ENCODE results near the gene NLRP10. TPM values are rescaled to one million over a fixed set of nuclear protein-coding genes. Genes with fewer than 3 reads are reported as not detected.
"Not testable (repeated sequence)": the region's sequence is repeated elsewhere in the genome, so short reads cannot be mapped to it uniquely, and the experiment has no call there.

Gene NLRP10
- total and polyA plus RNA-seq, 2 experiments from 2014 or later, result 13.5 to 19.7 TPM

DNA sequence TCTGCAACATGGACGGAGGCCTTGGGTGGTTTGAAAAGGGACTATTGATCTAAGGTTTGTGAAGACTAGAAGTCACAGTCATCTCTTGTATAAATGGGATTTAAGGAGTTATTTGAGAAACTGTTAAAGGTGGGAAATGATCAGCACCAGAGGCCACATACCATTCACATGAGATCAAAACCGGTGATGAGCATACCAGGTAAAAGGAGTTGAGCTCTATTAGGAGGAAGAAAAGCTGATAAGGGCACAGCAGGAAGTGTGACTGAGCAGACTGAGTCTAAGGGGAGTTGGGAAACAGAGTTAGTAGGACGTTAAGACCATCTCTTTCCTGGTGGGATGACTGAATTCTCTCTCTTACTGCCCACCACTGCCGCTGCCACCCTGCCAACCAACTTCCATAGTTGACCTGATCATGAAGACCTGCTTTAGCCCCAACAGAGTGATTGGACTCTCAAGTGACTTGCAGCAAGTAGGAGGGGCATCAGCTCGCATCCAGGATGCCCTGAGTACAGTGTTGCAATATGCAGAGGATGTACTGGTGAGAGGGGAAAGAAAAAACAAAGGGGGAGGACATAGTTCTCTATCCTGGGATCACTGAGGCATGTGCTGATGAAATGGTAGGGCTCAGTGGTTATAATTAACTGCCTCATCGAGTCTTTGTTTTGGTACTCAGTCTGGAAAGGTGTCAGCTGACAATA, 29.5 kb upstream of the NLRP10 start:
- Histone ChIP-seq H3F3A (ENCODE audit: insufficient read depth) (peaks cover 41% of the 10 kb centered on the region), H2AFZ (no peak overlapping the region), H3K79me2 (ENCODE audit: insufficient read depth) (peaks cover 33% of the 10 kb centered on the region), H4K20me1 (ENCODE audit: insufficient read depth) (no peaks in the 10 kb centered on the region), H3K9ac (no peak overlapping the region), H3K27ac (no peak overlapping the region), H3K36me3 (ENCODE audit: low read depth) (peaks cover 83% of the 10 kb centered on the region), H3K9me2 (ENCODE audit: insufficient read depth) (no peaks in the 10 kb centered on the region), H3K9me3 (ENCODE audit: low read depth) (no peaks in the 10 kb centered on the region), H3K4me1 (ENCODE audit: insufficient read depth) (peaks cover 7% of the 10 kb centered on the region), H3K4me2 (ENCODE audit: unreplicated experiment) (no peak overlapping the region), H3K27me3 (replicated peaks; ENCODE audit: insufficient read depth) (no peaks in the 10 kb centered on the region), H3K4me3 (no peak overlapping the region)
- no peak for TF ChIP-seq EZH2 (IDR thresholded peaks at IDR 0.05; ENCODE audit: insufficient read depth, poor library complexity, severe bottlenecking)
- no peak for TF ChIP-seq EZH2phosphoT487 (IDR thresholded peaks at IDR 0.05; ENCODE audit: insufficient read depth, low read depth)
- WGBS, 2 experiments (ENCODE audit: low coverage in 1 of 2, low lambda C conversion rate in 2 of 2, missing lambda C conversion rate in 2 of 2), result 87 to 90% methylated on average over 6 of the region's 6 CpGs
- in situ Hi-C loops (cut with MboI), result no loop called here
- DNase-seq, result no peak

DNA sequence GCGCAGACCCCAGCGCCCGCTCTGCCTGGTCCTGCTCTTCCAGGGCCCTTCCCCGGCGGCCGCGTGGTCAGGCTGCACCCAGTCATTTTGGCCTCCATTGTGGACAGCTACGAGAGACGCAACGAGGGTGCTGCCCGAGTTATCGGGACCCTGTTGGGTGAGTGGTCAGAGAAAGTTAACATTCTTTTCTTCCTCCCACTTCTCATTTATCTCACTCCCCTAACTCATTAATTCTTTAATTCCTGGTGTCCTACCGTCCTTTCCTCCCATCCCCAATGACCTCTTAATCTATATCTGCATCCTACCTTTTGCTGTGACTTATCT, 22.3 kb upstream of the NLRP10 start:
- H3F3A ChIP-seq (ENCODE audit: insufficient read depth), result not testable (repeated sequence)
- WGBS, 2 experiments (ENCODE audit: low coverage in 1 of 2, low lambda C conversion rate in 2 of 2, missing lambda C conversion rate in 2 of 2), result 0 to 1% methylated on average over 10 to 13 of the region's 13 CpGs

DNA sequence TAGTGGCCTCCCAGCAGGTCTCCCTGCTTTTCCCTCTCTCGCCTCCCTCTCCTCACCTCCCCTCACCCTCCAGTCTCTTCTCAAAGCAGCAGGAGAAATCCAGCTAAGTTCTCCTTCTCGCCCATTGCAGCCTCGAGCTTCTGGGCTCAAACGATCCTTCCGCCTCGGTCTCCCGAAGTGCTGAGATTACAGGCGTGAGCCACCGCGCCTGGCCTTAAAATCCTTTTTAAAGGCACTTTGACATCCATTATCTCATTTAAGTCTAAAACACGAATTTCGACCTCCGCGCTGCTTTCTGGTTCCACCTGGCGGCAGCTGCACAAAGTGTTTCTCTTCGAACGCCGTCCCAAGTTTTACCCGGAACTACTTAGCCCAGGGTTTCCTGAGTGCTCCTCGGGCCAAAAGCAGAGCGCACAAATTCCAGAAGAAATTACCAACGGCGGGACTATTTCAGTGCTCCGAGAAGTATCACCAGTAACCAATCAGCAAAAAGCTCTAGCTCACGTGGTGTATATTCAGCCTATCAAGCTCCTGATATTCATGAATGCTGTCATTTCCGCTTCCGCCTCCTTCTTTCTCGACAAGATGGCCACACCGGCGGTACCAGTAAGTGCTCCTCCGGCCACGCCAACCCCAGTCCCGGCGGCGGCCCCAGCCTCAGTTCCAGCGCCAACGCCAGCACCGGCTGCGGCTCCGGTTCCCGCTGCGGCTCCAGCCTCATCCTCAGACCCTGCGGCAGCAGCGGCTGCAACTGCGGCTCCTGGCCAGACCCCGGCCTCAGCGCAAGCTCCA, 21.7 kb upstream of the NLRP10 start, which contains the start of gene EIF3F:
EIF3F (plus strand) TSS at position 570 of the 792 bp plus-strand sequence; CDS start at position 586, 16 bp downstream.
- H3F3A ChIP-seq (ENCODE audit: insufficient read depth), result no peaks in the 10 kb centered on the region
- no peaks in the 10 kb centered on the region for H3K27me3 ChIP-seq (replicated peaks; ENCODE audit: insufficient read depth)
- peak; percentile 99 for DNase-seq
- H3K79me2 ChIP-seq (ENCODE audit: insufficient read depth), result peaks cover 55% of the 10 kb centered on the region
- peak within 1 kb of the TSS; percentile 44; the same call in 1 of the 2 replicates for H3K27ac ChIP-seq
- in situ Hi-C loops (cut with MboI), result loop anchor here (5.0 kb wide), 1 partner anchor 95 kb away; no protein-coding TSS in a partner anchor
- peaks cover 9% of the 10 kb centered on the region; the same call in 1 of the 2 replicates for H3K36me3 ChIP-seq (ENCODE audit: low read depth)
- H3K4me3 ChIP-seq, result peak within 1 kb of the TSS; percentile 100
- H2AFZ ChIP-seq, result peak within 1 kb of the TSS; percentile 99
- WGBS, 2 experiments (ENCODE audit: low coverage in 1 of 2, low lambda C conversion rate in 2 of 2, missing lambda C conversion rate in 2 of 2), result 1% methylated on average over 45 to 46 of the region's 47 CpGs
- peak within 1 kb of the TSS; percentile 95 for H3K9ac ChIP-seq
- H3K4me2 ChIP-seq (ENCODE audit: unreplicated experiment), result peak within 1 kb of the TSS; percentile 100
- no peak for TF ChIP-seq EZH2phosphoT487 (IDR thresholded peaks at IDR 0.05; ENCODE audit: insufficient read depth, low read depth)
- no peak for TF ChIP-seq EZH2 (IDR thresholded peaks at IDR 0.05; ENCODE audit: insufficient read depth, poor library complexity, severe bottlenecking)
- no peaks in the 10 kb centered on the region for H3K9me3 ChIP-seq (ENCODE audit: low read depth)
- no peaks in the 10 kb centered on the region for H4K20me1 ChIP-seq (ENCODE audit: insufficient read depth)
- H3K9me2 ChIP-seq (ENCODE audit: insufficient read depth), result no peaks in the 10 kb centered on the region
- H3K4me1 ChIP-seq (ENCODE audit: insufficient read depth), result peaks cover 42% of the 10 kb centered on the region

More for the DNA sequence above, 22.3 kb upstream of the NLRP10 start:
- peak overlapping the region; percentile 54; the same call in 1 of the 2 replicates for H2AFZ ChIP-seq
- DNase-seq; H3K9me2 ChIP-seq (ENCODE audit: insufficient read depth); H3K27me3 ChIP-seq (replicated peaks; ENCODE audit: insufficient read depth); H4K20me1 ChIP-seq (ENCODE audit: insufficient read depth); H3K9me3 ChIP-seq (ENCODE audit: low read depth); H3K27ac ChIP-seq: not testable (repeated sequence)
- H3K79me2 ChIP-seq (ENCODE audit: insufficient read depth), result peaks cover 60% of the 10 kb centered on the region
- peak overlapping the region; percentile 95 for H3K9ac ChIP-seq
- H3K4me1 ChIP-seq (ENCODE audit: insufficient read depth), result peaks cover 42% of the 10 kb centered on the region
- H3K4me3 ChIP-seq, result peak overlapping the region; percentile 100
- H3K4me2 ChIP-seq (ENCODE audit: unreplicated experiment), result peak overlapping the region; percentile 100
- in situ Hi-C loops (cut with MboI), result loop anchor here (5.0 kb wide), 1 partner anchor 95 kb away; no protein-coding TSS in a partner anchor
- H3K36me3 ChIP-seq (ENCODE audit: low read depth), result peaks cover 14% of the 10 kb centered on the region; the same call in 1 of the 2 replicates

GRCh38 chr11:7983832-7984590, 18.8 kb upstream of the NLRP10 start:
- no peak overlapping the region for H3K4me2 ChIP-seq (ENCODE audit: unreplicated experiment)
- H3K4me3 ChIP-seq, result no peak overlapping the region
- H3K27me3 ChIP-seq (replicated peaks; ENCODE audit: insufficient read depth), result no peaks in the 10 kb centered on the region
- no peaks in the 10 kb centered on the region for H3F3A ChIP-seq (ENCODE audit: insufficient read depth)
- no peaks in the 10 kb centered on the region for H4K20me1 ChIP-seq (ENCODE audit: insufficient read depth)
- no peak overlapping the region for H3K27ac ChIP-seq
- peaks cover 27% of the 10 kb centered on the region for H3K4me1 ChIP-seq (ENCODE audit: insufficient read depth)
- WGBS, 2 experiments (ENCODE audit: low coverage in 1 of 2, low lambda C conversion rate in 2 of 2, missing lambda C conversion rate in 2 of 2), result 63 to 65% methylated on average over 7 of the region's 7 CpGs
- H2AFZ ChIP-seq, result no peak overlapping the region
- H3K36me3 ChIP-seq (ENCODE audit: low read depth), result no peaks in the 10 kb centered on the region
- DNase-seq, result no peak
- TF ChIP-seq EZH2 (IDR thresholded peaks at IDR 0.05; ENCODE audit: insufficient read depth, poor library complexity, severe bottlenecking) (no peak), EZH2phosphoT487 (IDR thresholded peaks at IDR 0.05; ENCODE audit: insufficient read depth, low read depth) (no peak)
- no peak overlapping the region for H3K9ac ChIP-seq
- peaks cover 27% of the 10 kb centered on the region for H3K79me2 ChIP-seq (ENCODE audit: insufficient read depth)
- H3K9me3 ChIP-seq (ENCODE audit: low read depth), result no peaks in the 10 kb centered on the region
- H3K9me2 ChIP-seq (ENCODE audit: insufficient read depth), result no peaks in the 10 kb centered on the region
- in situ Hi-C loops (cut with MboI), result no loop called here

Measured in GM23248 (cell line).